ENCODE results near the gene BAZ2B. TPM values are rescaled to one million over a fixed set of nuclear protein-coding genes. Genes with fewer than 3 reads are reported as not detected.

The BAZ2B gene
- total and polyA plus RNA-seq, 2 experiments from 2014 or later = 51.7 to 62.9 TPM

DNA sequence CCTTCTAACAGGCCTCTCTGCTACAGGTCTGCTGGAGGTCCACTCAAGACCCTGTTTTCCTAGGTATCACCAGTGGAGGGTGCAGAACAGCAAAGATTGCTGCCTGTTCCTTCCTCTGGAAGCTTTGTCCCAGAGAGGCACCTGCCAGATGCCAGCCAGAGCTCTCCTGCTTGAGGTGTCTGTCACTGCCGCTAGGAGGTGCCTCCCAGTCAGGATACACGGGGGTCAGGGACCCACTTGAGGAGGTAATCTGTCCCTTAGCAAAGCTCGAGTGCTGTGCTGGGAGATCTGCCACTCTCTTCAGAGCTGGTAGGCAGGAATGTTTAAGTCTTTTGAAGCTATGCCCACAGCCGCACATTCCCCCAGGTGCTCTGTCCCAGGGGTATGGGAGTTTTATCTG lies 140.6 kb downstream of the BAZ2B start:
- Mint-ChIP-seq H3K36me3 (ENCODE audit: low read depth) (peaks cover 36% of the 10 kb centered on the region), H3K4me3 (no peak overlapping the region), H3K9me3 (no peaks in the 10 kb centered on the region), H3K27me3 (ENCODE audit: insufficient read depth, low read depth, poor library complexity) (no peaks in the 10 kb centered on the region), H3K27ac (no peak overlapping the region), H3K4me1 (no peaks in the 10 kb centered on the region)
- H3K27ac ChIP-seq (ENCODE audit: low read depth) = no peak overlapping the region
- no peaks in the 10 kb centered on the region for H3K4me1 ChIP-seq (ENCODE audit: insufficient read depth)
- H3K27me3 ChIP-seq (ENCODE audit: insufficient read depth) = no peaks in the 10 kb centered on the region
- H4K20me1 ChIP-seq (replicated peaks; ENCODE audit: insufficient read depth) = no peaks in the 10 kb centered on the region
- no peaks in the 10 kb centered on the region for H3K36me3 ChIP-seq (ENCODE audit: insufficient read depth)
- ATAC-seq (peak; percentile 43; the same call in 2 of the 3 replicates), DNase-seq (ENCODE audit: low spot score) (peak; percentile 34)
- H3K4me3 ChIP-seq = no peak overlapping the region
- no peaks in the 10 kb centered on the region for H3F3A ChIP-seq (replicated peaks; ENCODE audit: low read depth)
- H3K79me2 ChIP-seq (replicated peaks; ENCODE audit: insufficient read depth) = no peaks in the 10 kb centered on the region
- H3K9me2 ChIP-seq (ENCODE audit: insufficient read depth) = no peaks in the 10 kb centered on the region
- TF ChIP-seq CTCF (conservative IDR thresholded peaks at IDR 0.05; ENCODE audit: low read depth in 2 of 2) (peak; percentile 35 to 70), EZH2phosphoT487 (IDR thresholded peaks at IDR 0.05; ENCODE audit: unreplicated experiment) (no peak), POLR2AphosphoS5 (IDR thresholded peaks at IDR 0.05; ENCODE audit: low read depth) (no peak)
- no peak overlapping the region for H2AFZ ChIP-seq
- H3K4me2 ChIP-seq = no peak overlapping the region

DNA sequence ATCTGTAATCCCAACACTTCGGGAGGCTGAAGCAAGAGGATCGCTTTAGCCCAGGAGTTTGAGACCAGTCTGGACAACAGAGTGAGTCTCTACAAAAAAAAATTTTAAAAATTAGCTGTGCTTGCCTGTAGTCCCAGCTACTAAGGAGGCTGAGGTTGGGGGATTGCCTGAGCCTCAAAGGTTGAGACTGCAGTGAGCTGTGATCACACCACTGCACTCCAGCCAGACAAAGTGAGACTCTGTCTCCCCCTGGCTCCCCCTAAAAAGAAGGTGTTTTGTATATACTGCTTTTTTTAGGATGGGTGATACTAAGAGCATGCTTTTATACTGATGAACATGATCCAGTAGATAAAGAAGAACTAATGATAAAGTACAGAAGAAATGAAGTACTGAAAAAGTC lies 145.0 kb downstream of the BAZ2B start:
- Histone ChIP-seq H3K4me1 (ENCODE audit: insufficient read depth) (no peaks in the 10 kb centered on the region), H3K9me2 (ENCODE audit: insufficient read depth) (no peaks in the 10 kb centered on the region), H3K4me3 (no peak overlapping the region), H3K4me2 (no peak overlapping the region), H3K27ac (ENCODE audit: low read depth) (no peak overlapping the region), H2AFZ (no peak overlapping the region), H3K36me3 (ENCODE audit: insufficient read depth) (no peaks in the 10 kb centered on the region), H3K27me3 (ENCODE audit: insufficient read depth) (no peaks in the 10 kb centered on the region), H3F3A (replicated peaks; ENCODE audit: low read depth) (no peaks in the 10 kb centered on the region), H4K20me1 (replicated peaks; ENCODE audit: insufficient read depth) (no peaks in the 10 kb centered on the region), H3K79me2 (replicated peaks; ENCODE audit: insufficient read depth) (peaks cover 30% of the 10 kb centered on the region)
- DNase-seq (ENCODE audit: low spot score) (no peak), ATAC-seq (no peak)
- Mint-ChIP-seq H3K4me1 (no peaks in the 10 kb centered on the region; the same call in 2 of the 3 replicates), H3K36me3 (ENCODE audit: low read depth) (peaks cover 36% of the 10 kb centered on the region), H3K27me3 (ENCODE audit: insufficient read depth, low read depth, poor library complexity) (no peaks in the 10 kb centered on the region), H3K4me3 (no peak overlapping the region), H3K27ac (no peak overlapping the region), H3K9me3 (no peaks in the 10 kb centered on the region)
- TF ChIP-seq CTCF (conservative IDR thresholded peaks at IDR 0.05; ENCODE audit: low read depth in 2 of 2) (peak in 1 of 2 experiments; percentile 27; a peak in 2 of 4 replicates), NANOG (IDR thresholded peaks at IDR 0.05; ENCODE audit: borderline replicate concordance) (no peak)

DNA sequence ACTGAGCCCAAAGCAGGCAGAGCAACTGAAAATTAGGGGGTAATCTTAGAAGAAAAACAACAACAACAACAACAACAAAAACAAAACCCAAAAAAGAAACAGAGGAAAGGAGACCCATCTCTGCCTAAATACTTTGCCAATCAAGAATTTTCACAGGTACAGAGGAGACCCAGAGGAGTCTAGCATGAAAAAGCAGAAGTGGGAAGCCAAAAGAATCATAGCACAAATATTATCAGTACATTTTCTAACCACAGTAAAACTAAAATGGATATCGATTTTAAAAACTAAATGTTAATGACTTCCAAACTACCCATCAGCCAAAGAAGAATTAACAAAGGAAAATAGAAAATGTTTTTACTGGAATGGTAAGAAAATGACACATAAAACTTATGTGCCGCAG lies 148.1 kb downstream of the BAZ2B start:
- H3K27me3 ChIP-seq (ENCODE audit: insufficient read depth) = no peaks in the 10 kb centered on the region
- no peaks in the 10 kb centered on the region; the same call in 1 of the 2 replicates for H4K20me1 ChIP-seq (replicated peaks; ENCODE audit: insufficient read depth)
- H3K36me3 ChIP-seq (ENCODE audit: insufficient read depth) = no peaks in the 10 kb centered on the region
- no peak overlapping the region for H3K4me3 ChIP-seq
- H3F3A ChIP-seq (replicated peaks; ENCODE audit: low read depth) = no peaks in the 10 kb centered on the region
- H3K27ac ChIP-seq (ENCODE audit: low read depth) = no peak overlapping the region
- no peaks in the 10 kb centered on the region for H3K4me1 ChIP-seq (ENCODE audit: insufficient read depth)
- H3K4me2 ChIP-seq = no peak overlapping the region
- no peaks in the 10 kb centered on the region for H3K9me2 ChIP-seq (ENCODE audit: insufficient read depth)
- DNase-seq (ENCODE audit: low spot score) = no peak
- H3K36me3 Mint-ChIP-seq (ENCODE audit: low read depth) = peaks cover 13% of the 10 kb centered on the region
- H3K9me3 Mint-ChIP-seq = no peaks in the 10 kb centered on the region
- H3K4me1 Mint-ChIP-seq = no peaks in the 10 kb centered on the region; the same call in 2 of the 3 replicates
- H3K27me3 Mint-ChIP-seq (ENCODE audit: insufficient read depth, low read depth, poor library complexity) = no peaks in the 10 kb centered on the region
- no peak overlapping the region for H3K4me3 Mint-ChIP-seq
- no peak for ATAC-seq
- H3K27ac Mint-ChIP-seq = peak overlapping the region; percentile 38; the same call in 1 of the 2 replicates
- H2AFZ ChIP-seq = no peak overlapping the region
- peaks cover 30% of the 10 kb centered on the region for H3K79me2 ChIP-seq (replicated peaks; ENCODE audit: insufficient read depth)
- TF ChIP-seq, protein P1, sequence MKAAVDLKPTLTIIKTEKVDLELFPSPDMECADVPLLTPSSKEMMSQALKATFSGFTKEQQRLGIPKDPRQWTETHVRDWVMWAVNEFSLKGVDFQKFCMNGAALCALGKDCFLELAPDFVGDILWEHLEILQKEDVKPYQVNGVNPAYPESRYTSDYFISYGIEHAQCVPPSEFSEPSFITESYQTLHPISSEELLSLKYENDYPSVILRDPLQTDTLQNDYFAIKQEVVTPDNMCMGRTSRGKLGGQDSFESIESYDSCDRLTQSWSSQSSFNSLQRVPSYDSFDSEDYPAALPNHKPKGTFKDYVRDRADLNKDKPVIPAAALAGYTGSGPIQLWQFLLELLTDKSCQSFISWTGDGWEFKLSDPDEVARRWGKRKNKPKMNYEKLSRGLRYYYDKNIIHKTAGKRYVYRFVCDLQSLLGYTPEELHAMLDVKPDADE (IDR thresholded peaks at IDR 0.05) = no peak
- no peak for TF ChIP-seq ZNF114 (CRISPR knock-in tag; IDR thresholded peaks at IDR 0.05)
- no peak for TF ChIP-seq NANOG (IDR thresholded peaks at IDR 0.05; ENCODE audit: borderline replicate concordance)
- no peak for TF ChIP-seq CREB1 (CRISPR knock-in tag; IDR thresholded peaks at IDR 0.05; ENCODE audit: low read depth)
- no peak for TF ChIP-seq EZH2 (IDR thresholded peaks at IDR 0.05; ENCODE audit: low read depth, unreplicated experiment)
- TF ChIP-seq, protein P2, sequence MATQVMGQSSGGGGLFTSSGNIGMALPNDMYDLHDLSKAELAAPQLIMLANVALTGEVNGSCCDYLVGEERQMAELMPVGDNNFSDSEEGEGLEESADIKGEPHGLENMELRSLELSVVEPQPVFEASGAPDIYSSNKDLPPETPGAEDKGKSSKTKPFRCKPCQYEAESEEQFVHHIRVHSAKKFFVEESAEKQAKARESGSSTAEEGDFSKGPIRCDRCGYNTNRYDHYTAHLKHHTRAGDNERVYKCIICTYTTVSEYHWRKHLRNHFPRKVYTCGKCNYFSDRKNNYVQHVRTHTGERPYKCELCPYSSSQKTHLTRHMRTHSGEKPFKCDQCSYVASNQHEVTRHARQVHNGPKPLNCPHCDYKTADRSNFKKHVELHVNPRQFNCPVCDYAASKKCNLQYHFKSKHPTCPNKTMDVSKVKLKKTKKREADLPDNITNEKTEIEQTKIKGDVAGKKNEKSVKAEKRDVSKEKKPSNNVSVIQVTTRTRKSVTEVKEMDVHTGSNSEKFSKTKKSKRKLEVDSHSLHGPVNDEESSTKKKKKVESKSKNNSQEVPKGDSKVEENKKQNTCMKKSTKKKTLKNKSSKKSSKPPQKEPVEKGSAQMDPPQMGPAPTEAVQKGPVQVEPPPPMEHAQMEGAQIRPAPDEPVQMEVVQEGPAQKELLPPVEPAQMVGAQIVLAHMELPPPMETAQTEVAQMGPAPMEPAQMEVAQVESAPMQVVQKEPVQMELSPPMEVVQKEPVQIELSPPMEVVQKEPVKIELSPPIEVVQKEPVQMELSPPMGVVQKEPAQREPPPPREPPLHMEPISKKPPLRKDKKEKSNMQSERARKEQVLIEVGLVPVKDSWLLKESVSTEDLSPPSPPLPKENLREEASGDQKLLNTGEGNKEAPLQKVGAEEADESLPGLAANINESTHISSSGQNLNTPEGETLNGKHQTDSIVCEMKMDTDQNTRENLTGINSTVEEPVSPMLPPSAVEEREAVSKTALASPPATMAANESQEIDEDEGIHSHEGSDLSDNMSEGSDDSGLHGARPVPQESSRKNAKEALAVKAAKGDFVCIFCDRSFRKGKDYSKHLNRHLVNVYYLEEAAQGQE (IDR thresholded peaks at IDR 0.05; ENCODE audit: unreplicated experiment) = no peak
- no peak for TF ChIP-seq POLR2AphosphoS5 (IDR thresholded peaks at IDR 0.05; ENCODE audit: low read depth)

All from GM23338 (cell line).